Measurements from ENCODE around the gene C14orf93. TPM values are rescaled to one million over a fixed set of nuclear protein-coding genes. Genes with fewer than 3 reads are reported as not detected.
A peak's percentile ranks its signal among the peaks of the same experiment; 100 is the strongest.
"Not testable (repeated sequence)": the region's sequence is repeated elsewhere in the genome, so short reads cannot be mapped to it uniquely, and the experiment has no call there.

Gene C14orf93
- total RNA-seq, 1 donor from 2014 or later, result 9.1 TPM

DNA sequence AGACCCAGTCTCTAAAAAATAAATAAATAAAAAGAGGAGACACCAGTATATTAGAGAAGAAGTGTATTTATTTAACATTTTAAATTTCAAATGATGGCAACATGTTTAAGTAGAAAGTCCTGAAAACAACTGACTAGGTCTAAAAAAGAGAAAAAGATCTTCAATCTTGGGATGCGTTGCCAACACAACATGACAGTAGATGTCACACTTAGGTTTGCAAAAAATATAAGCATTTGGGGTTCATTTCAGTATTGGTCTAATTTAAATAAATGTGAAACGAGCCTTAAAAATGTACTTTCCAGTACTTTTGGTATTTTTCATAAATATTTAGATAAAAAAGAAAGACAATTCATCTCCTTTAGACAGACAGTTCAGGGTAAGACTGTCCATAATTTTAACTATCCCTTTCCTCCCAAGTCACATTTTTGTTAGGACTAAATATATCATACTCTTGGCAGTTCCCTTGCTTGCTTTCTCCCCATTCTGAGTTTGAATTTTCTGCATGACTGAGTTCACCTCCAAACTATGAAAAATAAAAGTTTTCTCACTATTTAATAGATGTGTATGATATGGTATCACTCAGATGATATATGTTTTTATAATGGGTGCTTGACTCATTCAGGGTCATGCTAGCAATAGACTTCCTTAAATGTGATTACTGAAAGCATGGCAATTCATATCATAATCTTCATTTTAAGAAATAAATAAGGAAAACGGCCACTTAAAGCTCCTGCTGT lies 4.3 kb downstream of the C14orf93 start:
- Mint-ChIP-seq H3K9me3 (no peaks in the 10 kb centered on the region), H3K4me3 (ENCODE audit: low read depth) (peak overlapping the region; percentile 92), H3K36me3 (ENCODE audit: low read depth) (no peaks in the 10 kb centered on the region), H3K27me3 (ENCODE audit: low read depth) (no peaks in the 10 kb centered on the region), H3K4me1 (ENCODE audit: low read depth) (peaks cover 42% of the 10 kb centered on the region), H3K27ac (peak overlapping the region; percentile 98)
- DNase-seq (ENCODE audit: low spot score), result no peak
- intact Hi-C loops (cut with micrococcal nuclease), result loop anchor here (2.0 to 10.0 kb wide), 4 partner anchors 19 to 299 kb away; partner anchors contain the start of genes BCL2L2, CDH24, PPP1R3E and PRMT5

DNA sequence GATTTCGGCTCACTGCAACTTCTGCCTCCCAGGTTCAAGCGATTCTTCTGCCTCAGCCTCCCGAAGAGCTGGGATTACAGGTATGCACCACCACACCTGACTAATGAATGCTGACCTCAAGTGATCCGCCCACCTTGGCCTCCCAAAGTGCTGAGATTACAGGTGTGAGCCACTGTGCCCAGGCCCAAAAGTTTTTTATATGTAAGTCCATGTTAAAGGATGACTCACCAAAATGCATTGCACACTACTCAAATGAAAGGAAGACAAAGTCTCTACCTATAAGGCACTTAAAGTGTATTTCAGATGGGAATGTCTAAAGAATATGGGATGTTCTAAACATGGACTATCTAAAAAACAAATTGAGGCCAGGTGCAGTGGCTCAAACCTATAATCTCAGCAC lies 5.7 kb downstream of the C14orf93 start:
- not testable (repeated sequence) for H3K9me3 Mint-ChIP-seq; H3K27ac Mint-ChIP-seq; H3K36me3 Mint-ChIP-seq (ENCODE audit: low read depth); DNase-seq (ENCODE audit: low spot score); H3K27me3 Mint-ChIP-seq (ENCODE audit: low read depth); H3K4me3 Mint-ChIP-seq (ENCODE audit: low read depth)
- peaks cover 37% of the 10 kb centered on the region for H3K4me1 Mint-ChIP-seq (ENCODE audit: low read depth)
- intact Hi-C loops (cut with micrococcal nuclease), result loop anchor here (10.0 kb wide), 1 partner anchor 301 kb away; the partner anchor contains the start of genes BCL2L2 and PPP1R3E

DNA sequence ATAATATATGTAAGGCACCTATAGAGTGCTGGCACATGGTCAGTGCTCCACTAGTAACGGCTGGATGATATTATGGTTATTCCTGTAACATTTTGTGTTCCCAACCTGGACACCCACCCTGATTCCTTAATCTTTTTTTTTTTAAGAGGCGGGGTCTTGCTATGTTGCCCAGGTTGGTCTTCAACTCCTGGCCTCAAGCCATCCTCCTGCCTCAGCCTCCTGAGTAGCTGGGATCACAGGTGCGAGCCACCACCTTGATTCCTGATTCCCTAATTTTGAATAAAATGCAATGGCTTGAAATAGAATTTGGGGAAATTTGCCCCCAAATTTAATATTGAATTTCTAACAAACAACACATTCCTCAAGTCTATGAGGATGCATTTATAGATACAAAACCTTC lies 7.4 kb downstream of the C14orf93 start:
- no peaks in the 10 kb centered on the region for H3K36me3 Mint-ChIP-seq (ENCODE audit: low read depth)
- peaks cover 26% of the 10 kb centered on the region for H3K4me1 Mint-ChIP-seq (ENCODE audit: low read depth)
- H3K27ac Mint-ChIP-seq, result no peak overlapping the region
- no peak overlapping the region for H3K4me3 Mint-ChIP-seq (ENCODE audit: low read depth)
- DNase-seq (ENCODE audit: low spot score), result no peak
- intact Hi-C loops (cut with micrococcal nuclease), result loop anchor here (10.0 kb wide), 1 partner anchor 302 kb away; the partner anchor contains the start of genes BCL2L2 and PPP1R3E
- H3K27me3 Mint-ChIP-seq (ENCODE audit: low read depth), result no peaks in the 10 kb centered on the region
- H3K9me3 Mint-ChIP-seq, result no peaks in the 10 kb centered on the region

DNA sequence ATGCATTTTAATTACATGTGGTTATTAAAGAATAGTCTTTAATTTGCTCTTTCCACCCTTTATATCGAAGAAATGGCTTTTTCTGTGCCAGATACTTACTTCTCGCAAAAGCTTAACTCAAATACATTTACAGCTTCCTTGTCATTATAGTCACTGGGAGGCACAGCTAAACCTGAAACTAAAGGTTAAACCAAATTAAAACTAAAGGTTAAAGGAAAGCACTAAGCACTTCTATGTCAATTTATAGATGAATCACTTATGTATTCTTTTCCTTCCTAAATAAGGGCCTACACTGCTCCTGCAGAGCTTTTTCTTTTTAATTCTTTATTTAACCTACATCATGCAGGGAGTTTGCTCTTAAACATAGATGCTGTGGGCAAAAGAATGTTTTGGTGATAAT lies 9.1 kb downstream of the C14orf93 start:
- intact Hi-C loops (cut with micrococcal nuclease), result loop anchor here (10.0 kb wide), 1 partner anchor 304 kb away; the partner anchor contains the start of genes BCL2L2 and PPP1R3E
- Mint-ChIP-seq H3K4me1 (ENCODE audit: low read depth) (peaks cover 13% of the 10 kb centered on the region), H3K36me3 (ENCODE audit: low read depth) (no peaks in the 10 kb centered on the region), H3K4me3 (ENCODE audit: low read depth) (no peak overlapping the region), H3K27me3 (ENCODE audit: low read depth) (no peaks in the 10 kb centered on the region), H3K9me3 (no peaks in the 10 kb centered on the region), H3K27ac (no peak overlapping the region)
- no peak for DNase-seq (ENCODE audit: low spot score)

DNA sequence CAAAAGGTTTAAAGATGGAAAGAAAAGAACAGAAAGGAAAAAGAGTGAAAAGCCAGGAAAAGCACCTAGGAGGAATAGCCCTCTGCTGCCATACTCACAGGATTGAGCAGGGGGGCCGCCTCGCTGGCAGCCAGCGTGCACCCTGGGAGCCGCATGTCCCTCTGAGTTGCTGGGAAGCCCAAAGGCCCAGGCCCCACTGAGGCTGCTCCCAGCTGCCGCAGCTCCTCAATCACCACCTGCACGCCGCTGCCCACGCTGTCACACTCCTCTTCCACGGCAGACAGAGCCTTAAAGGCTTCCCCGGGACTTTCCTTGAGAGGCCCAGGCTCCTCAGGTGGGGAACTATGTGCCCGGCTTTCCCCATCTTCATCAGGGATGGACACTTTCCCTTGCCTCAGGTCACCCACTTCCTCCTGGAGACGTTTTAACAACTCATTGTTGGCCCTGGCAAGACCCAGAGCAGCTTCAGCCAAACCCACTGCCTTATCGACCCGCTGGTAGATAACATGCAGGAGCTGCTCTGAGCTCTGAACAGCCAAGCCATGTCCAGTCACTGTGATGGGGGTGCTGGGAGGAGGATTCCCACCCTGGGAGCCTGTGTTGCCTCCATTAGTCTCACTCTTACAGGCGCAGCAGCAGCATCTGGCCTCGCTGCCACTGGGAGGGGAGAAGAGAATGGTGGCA lies 11.5 kb downstream of the C14orf93 start:
- no peaks in the 10 kb centered on the region for H3K27me3 Mint-ChIP-seq (ENCODE audit: low read depth)
- DNase-seq (ENCODE audit: low spot score), result no peak
- H3K36me3 Mint-ChIP-seq (ENCODE audit: low read depth), result peaks cover 2% of the 10 kb centered on the region
- H3K4me1 Mint-ChIP-seq (ENCODE audit: low read depth), result peaks cover 12% of the 10 kb centered on the region
- H3K9me3 Mint-ChIP-seq, result no peaks in the 10 kb centered on the region
- H3K27ac Mint-ChIP-seq, result no peak overlapping the region
- no peak overlapping the region for H3K4me3 Mint-ChIP-seq (ENCODE audit: low read depth)
- intact Hi-C loops (cut with micrococcal nuclease), result no loop called here

DNA sequence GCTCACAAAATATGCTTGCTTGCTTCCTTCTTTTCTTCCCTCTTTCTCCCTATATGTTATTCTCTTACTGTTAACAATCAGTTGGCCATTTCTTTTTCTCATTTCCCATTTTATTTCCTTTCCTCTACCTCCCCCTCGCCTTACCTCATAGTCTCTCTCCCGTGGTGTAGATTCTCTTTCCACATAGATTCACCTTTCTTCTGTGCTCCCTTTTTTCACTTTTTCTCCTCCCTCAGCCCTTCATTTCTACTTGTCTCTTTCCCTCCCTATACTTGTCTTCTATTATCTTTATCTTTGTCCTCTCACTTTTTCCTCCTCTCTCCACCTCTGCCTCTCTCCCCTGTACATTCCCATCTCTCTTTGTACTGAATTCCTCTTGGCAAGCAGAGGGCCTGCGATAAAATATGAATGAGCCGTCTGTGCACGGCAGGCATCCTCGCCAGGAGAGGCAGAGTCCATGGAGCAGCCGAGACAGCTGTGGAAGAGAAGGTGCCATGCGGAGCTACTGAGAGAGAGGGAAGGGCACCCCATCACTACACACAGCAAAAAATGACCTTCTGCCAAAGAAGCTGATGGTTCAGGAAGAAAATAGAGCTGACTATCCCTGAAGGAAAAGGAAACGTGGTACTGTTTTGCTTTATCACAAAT lies 12.1 kb downstream of the C14orf93 start:
- no peak overlapping the region for H3K4me3 Mint-ChIP-seq (ENCODE audit: low read depth)
- intact Hi-C loops (cut with micrococcal nuclease), result no loop called here
- no peak overlapping the region for H3K27ac Mint-ChIP-seq
- H3K4me1 Mint-ChIP-seq (ENCODE audit: low read depth), result peaks cover 12% of the 10 kb centered on the region
- H3K27me3 Mint-ChIP-seq (ENCODE audit: low read depth), result no peaks in the 10 kb centered on the region
- DNase-seq (ENCODE audit: low spot score), result no peak
- H3K36me3 Mint-ChIP-seq (ENCODE audit: low read depth), result peaks cover 5% of the 10 kb centered on the region
- H3K9me3 Mint-ChIP-seq, result no peaks in the 10 kb centered on the region

DNA sequence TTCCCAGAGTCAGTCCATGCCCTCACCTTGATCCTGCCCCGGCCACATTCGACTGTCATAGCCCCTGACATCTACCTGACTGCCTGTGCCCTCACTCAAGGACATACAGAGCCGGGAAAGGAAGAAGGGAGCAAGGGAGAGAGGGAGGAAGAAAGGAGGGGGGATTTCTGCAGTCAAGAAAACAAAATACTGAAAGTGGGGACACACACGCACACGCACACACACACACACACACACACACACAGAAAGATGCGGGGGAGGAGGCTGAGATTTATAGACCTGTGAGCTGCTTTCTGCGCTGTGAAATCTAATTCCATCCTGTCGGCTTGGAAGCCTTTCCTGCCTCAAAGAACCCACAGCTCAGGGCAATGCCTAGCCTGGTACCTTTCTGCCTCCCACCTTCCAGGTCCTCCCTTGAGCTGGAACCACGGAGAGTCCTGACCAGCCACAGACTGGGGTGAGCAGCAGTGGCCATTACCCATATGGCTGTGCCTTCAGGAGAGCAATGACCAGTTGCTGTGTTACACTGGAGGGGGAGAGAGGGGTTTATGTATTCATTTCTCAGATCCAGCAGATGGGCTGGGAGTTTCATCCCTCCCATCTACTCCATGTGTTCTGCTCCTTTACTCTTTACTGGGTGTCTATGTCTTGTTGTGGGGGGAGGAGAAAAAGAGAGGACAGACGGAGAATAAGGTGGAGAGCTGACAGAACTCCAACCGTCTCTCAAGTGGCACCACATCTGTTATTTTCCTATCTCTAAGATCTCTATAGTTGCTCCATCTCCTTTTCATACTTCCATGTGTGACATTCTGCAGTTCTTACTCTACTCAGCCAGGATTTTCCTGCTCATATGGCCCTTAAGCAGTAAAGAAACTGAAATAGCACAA lies 12.9 kb downstream of the C14orf93 start:
- H3K9me3 Mint-ChIP-seq, result no peaks in the 10 kb centered on the region
- H3K27me3 Mint-ChIP-seq (ENCODE audit: low read depth), result no peaks in the 10 kb centered on the region
- DNase-seq (ENCODE audit: low spot score), result no peak
- no peak overlapping the region for H3K27ac Mint-ChIP-seq
- no peak overlapping the region for H3K4me3 Mint-ChIP-seq (ENCODE audit: low read depth)
- intact Hi-C loops (cut with micrococcal nuclease), result no loop called here
- H3K4me1 Mint-ChIP-seq (ENCODE audit: low read depth), result peaks cover 12% of the 10 kb centered on the region
- peaks cover 5% of the 10 kb centered on the region for H3K36me3 Mint-ChIP-seq (ENCODE audit: low read depth)

DNA sequence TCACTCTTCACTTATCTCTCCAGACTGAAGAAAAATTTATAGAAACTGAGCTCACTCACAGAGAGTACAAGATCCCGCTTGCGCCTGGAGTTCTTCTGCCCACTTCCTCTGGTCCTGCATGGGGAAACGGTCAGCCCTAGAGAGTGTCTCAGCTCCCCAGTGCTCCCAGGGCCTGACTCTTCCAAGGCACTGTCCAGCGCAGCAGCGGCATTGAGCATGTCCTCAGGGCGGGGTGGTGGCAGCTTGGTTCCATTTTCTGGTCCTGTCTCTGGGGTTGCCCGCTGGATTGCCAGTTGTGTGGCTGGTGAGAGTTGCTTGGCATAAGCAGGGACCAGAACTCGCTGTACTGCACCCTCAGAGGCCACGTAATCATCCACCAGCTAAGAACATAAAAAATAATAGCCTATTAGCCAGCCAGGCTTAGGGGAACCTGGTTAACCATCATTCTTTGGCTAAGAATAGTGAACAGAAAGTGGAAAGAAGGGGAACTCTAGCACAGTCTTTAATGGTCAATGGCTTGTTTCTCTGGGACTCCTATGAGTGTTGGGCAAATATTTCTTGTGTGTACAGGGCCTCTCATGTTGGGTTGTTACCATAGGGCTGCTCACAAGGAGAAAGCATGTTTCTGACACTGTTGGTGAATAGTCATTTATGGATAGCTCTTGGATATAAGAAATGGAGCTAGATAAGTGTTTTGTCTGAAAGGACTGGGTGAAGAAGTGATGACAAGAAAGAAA lies 13.9 kb downstream of the C14orf93 start:
- Mint-ChIP-seq H3K4me1 (ENCODE audit: low read depth) (peaks cover 9% of the 10 kb centered on the region), H3K9me3 (no peaks in the 10 kb centered on the region), H3K4me3 (ENCODE audit: low read depth) (no peak overlapping the region), H3K36me3 (ENCODE audit: low read depth) (peaks cover 5% of the 10 kb centered on the region), H3K27ac (no peak overlapping the region), H3K27me3 (ENCODE audit: low read depth) (no peaks in the 10 kb centered on the region)
- intact Hi-C loops (cut with micrococcal nuclease), result loop anchor here (2.0 kb wide), 1 partner anchor 61 kb away; the partner anchor contains the start of gene CDH24
- DNase-seq (ENCODE audit: low spot score), result no peak

DNA sequence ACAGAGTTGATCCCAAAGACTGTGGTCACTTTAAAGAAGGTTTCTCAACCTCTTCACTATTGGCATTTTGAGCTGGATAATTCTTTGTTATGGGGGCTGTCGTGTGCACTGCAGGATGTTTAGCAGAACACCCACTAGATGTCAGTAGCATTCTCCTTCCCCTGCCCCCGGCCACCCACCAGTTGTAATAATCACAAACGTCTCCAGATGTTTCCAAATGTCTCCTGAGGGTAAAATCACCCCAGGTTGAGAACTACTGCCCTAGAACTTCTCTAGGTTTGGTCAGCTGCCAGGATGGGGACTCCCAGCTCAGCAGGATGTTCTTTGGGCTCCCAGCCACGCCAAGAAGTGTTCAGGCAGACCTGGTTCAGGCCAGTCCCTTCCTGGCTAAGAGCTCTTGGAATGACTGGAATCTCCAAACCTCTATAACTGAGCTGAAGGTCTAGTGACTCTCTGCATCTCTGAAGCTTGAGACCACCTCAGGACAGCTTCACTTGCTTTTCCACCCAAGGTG lies 15.1 kb downstream of the C14orf93 start:
- Mint-ChIP-seq H3K4me3 (ENCODE audit: low read depth) (no peak overlapping the region), H3K27me3 (ENCODE audit: low read depth) (no peaks in the 10 kb centered on the region), H3K36me3 (ENCODE audit: low read depth) (peaks cover 5% of the 10 kb centered on the region), H3K9me3 (no peaks in the 10 kb centered on the region), H3K27ac (no peak overlapping the region), H3K4me1 (ENCODE audit: low read depth) (peaks cover 5% of the 10 kb centered on the region)
- intact Hi-C loops (cut with micrococcal nuclease), result loop anchor here (2.0 kb wide), 1 partner anchor 62 kb away; the partner anchor contains the start of gene CDH24
- no peak for DNase-seq (ENCODE audit: low spot score)

DNA sequence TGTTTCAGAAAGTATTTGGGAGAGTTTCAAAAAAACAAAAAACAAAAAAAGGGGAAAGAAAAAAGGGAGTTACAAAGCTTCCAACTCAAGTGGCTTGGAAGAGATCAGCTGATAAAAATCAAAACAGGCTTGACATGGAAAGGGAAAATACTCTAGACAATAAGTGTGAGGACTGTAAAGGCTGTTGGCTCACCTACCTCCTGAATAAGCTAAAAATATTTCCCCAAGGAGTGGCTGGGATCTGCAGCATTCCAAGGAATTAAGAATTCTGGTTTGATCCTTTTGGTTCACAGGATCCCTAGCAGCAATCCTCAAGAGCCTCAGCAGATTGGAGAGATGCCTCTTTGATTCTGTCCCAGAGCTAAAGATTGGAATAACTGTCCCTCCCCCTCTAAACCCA lies 16.4 kb downstream of the C14orf93 start:
- DNase-seq (ENCODE audit: low spot score), result no peak
- Mint-ChIP-seq H3K4me3 (ENCODE audit: low read depth) (no peak overlapping the region), H3K36me3 (ENCODE audit: low read depth) (peaks cover 7% of the 10 kb centered on the region), H3K27me3 (ENCODE audit: low read depth) (no peaks in the 10 kb centered on the region), H3K27ac (no peak overlapping the region), H3K9me3 (no peaks in the 10 kb centered on the region), H3K4me1 (ENCODE audit: low read depth) (peaks cover 5% of the 10 kb centered on the region)
- intact Hi-C loops (cut with micrococcal nuclease), result no loop called here

DNA sequence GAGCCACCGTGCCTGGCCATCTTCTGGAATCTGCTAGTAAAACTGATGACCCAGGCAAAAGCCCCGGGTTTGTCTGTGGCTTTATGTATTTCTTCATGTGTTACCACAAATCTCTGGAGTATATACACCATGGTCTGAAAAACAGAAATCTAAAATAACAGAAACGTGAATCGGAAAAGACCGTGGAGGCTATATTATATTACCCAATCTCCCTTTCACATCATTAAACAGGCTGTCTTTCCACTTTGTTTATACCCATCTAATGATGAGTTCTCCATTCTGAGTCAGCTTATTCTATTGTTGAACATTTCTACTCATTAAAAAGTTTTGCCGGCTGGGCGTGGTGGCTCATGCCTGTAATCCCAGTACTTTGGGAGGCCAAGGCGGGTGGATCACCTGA lies 18.1 kb downstream of the C14orf93 start:
- Mint-ChIP-seq H3K4me3 (ENCODE audit: low read depth) (no peak overlapping the region), H3K27ac (no peak overlapping the region), H3K4me1 (ENCODE audit: low read depth) (peaks cover 5% of the 10 kb centered on the region), H3K27me3 (ENCODE audit: low read depth) (no peaks in the 10 kb centered on the region), H3K36me3 (ENCODE audit: low read depth) (peaks cover 11% of the 10 kb centered on the region), H3K9me3 (no peaks in the 10 kb centered on the region)
- intact Hi-C loops (cut with micrococcal nuclease), result no loop called here
- DNase-seq (ENCODE audit: low spot score), result no peak

All from activated T-helper 2 cell treated with anti-CD3 and anti-CD28 coated beads, Interferon-gamma antibody, Interleukin-2, Interleukin-4, amounts not matched to agents 10 μg/mL and 5 μg/mL and 100 μg/mL, durations not matched to agents 14 hours and 24 hours and 36 hours (primary cell).